Measurements from ENCODE around the gene RGL4.

- TF ChIP-seq CTCF (IDR thresholded peaks at IDR 0.05), result no peak
- no peak for TF ChIP-seq POLR2A (IDR thresholded peaks at IDR 0.05)
These were observed 13.2 kb upstream of the RGL4 start for GRCh38 chr22:23677701-23677995.
